Duodenal mucosa (tissue), 2 donors: Measurements from ENCODE around the gene ZFYVE9.

Source experiments
- H3K27ac ChIP-seq: one replicate; pipeline ENCODE4 v1.7.0; 2013; ENCODE audit warnings: low read depth, low read length
- H3K27me3 ChIP-seq, 2 donors: one replicate each; pipeline ENCODE4 v1.7.0; 2013; ENCODE audit warnings: low read length in 2 of 2, control low read depth in 1 of 2; ENCODE audit not compliant: insufficient read depth in 2 of 2, control insufficient read depth in 1 of 2
- H3K36me3 ChIP-seq, 2 donors: one replicate each; pipeline ENCODE4 v1.7.0; 2013; ENCODE audit warnings: low read length in 2 of 2, control low read depth in 1 of 2; ENCODE audit not compliant: insufficient read depth in 2 of 2, control insufficient read depth in 1 of 2
- H3K4me1 ChIP-seq, 2 donors: one replicate each; pipeline ENCODE4 v1.7.0; 2013; ENCODE audit warnings: low read length in 2 of 2, control low read depth in 1 of 2; ENCODE audit not compliant: insufficient read depth in 2 of 2, control insufficient read depth in 1 of 2
- H3K4me3 ChIP-seq, 2 donors: one replicate each; pipeline ENCODE4 v1.7.0; 2013; ENCODE audit warnings: low read length in 2 of 2, low read depth in 1 of 2
- H3K9ac ChIP-seq, 2 donors: one replicate each; pipeline ENCODE4 v1.7.0; 2013; ENCODE audit warnings: low read length in 2 of 2, low read depth in 1 of 2
- H3K9me3 ChIP-seq, 2 donors: one replicate each; pipeline ENCODE4 v1.7.0; 2013; ENCODE audit warnings: low read length in 2 of 2, control low read depth in 1 of 2; ENCODE audit not compliant: control insufficient read depth in 1 of 2

The ZFYVE9 gene

DNA sequence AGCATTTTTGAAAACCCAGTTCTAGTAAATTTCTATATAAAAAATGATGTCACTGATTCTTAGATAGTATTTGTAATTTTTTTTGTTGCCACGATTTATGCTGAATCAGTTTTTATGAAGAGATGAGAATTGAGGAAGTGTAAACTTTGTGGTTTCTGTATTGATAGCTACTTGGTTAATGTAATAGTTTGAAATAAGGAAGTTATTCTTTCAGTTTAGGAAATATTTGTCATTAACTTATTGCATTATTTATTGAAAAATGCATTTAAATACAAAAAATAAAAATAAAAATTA is 97.8 kb downstream of the ZFYVE9 start:
- Histone ChIP-seq H3K27me3 (no peaks in the 10 kb centered on the region), H3K9me3 (no peaks in the 10 kb centered on the region), H3K36me3 (peaks cover 0 to 3% of the 10 kb centered on the region in 2 donors), H3K4me3 (no peak overlapping the region), H3K27ac (no peak overlapping the region), H3K9ac (no peak overlapping the region), H3K4me1 (peaks cover 3 to 5% of the 10 kb centered on the region in 2 donors)

DNA sequence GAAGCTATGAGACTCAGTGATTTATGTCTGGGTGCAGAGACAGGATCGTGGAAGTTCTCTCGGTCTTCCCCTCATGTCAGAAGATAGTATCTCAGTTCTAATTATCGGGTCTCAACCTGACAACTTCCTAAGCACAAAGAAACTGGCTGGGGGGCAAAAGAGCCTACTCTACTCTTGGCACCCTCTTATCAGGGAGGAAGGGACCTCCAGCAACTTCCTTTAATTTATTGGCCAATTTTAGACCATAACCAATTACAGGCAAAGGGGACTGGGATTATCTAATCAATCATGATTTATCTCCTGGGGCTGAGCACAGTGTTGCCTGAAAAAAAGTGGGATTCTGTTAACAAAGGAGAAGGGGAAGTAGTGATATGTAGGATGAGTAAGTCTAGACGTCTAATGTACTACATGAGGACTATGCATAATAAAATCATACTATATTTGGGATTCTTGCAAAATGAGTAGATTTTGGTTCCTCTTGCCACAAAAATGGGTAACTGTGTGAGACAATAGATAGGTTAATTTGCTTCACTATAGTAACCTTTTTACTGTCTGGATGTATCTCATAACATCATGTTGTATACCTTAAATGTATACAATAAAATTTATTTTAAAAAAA is 98.8 kb downstream of the ZFYVE9 start:
- Histone ChIP-seq H3K4me3 (no peak overlapping the region), H3K4me1 (peaks cover 3 to 5% of the 10 kb centered on the region in 2 donors), H3K27me3 (no peaks in the 10 kb centered on the region), H3K9me3 (no peaks in the 10 kb centered on the region), H3K36me3 (peaks cover 0 to 3% of the 10 kb centered on the region in 2 donors), H3K27ac (no peak overlapping the region), H3K9ac (no peak overlapping the region)

DNA sequence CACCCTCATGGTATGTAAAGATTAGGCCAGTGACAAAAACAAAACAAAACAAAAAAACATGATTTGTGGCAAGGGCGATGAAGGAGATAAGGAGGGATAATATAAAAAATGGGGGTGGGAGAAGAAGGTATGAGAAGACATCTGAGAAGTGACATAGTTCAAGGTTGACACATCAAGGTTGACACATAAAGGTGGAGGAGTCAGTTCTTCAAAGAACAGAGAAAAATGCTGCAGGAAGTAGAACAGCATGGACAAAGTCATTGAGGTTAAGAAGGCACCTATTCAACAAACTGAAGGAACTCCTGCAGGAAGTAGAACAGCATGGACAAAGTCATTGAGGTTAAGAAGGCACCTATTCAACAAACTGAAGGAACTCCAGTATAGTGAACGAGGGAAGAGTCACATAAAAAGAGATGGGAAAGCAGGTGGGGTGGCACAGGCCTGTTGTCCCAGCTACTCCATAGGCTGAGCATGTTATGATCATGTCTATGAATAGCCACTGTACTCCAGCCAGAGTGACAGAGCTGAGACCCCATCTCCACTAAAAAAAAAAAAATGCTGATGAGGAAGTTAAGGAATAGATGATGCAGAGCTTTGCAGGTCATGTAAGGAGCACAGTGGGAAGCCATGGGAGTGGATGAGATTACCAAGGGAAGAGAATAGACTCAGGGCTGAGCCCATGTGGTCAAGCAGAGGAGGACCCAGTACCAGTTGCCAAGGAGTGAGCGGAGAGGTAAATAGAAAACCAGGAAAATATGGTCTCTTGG is 101.5 kb downstream of the ZFYVE9 start:
- Histone ChIP-seq H3K27ac (no peak overlapping the region), H3K9ac (no peak overlapping the region)

DNA sequence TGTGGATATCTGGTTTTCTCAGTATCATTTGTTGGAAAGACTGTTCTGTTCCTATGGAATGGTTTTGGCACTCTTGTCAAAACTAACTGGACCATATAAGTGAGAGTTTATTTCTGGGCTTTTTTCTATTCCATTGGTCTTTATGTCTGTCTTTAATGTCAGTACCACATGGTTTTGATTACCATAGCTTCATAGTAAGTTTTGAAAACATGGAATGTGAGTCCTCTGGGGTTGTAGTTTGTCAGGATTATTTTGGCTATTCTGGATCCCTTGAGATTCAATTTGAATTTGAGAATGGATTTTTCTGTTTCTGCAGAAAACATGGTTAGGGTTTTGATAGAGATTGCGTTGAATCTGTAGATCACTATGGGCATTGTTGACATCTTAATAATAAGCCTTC is 107.9 kb downstream of the ZFYVE9 start:
- no peak overlapping the region for H3K9ac ChIP-seq
- no peaks in the 10 kb centered on the region for H3K36me3 ChIP-seq
- no peaks in the 10 kb centered on the region for H3K9me3 ChIP-seq
- H3K4me1 ChIP-seq = no peaks in the 10 kb centered on the region
- no peak overlapping the region for H3K27ac ChIP-seq
- H3K27me3 ChIP-seq = no peaks in the 10 kb centered on the region
- H3K4me3 ChIP-seq = no peak overlapping the region

More for the DNA sequence above, 101.5 kb downstream of the ZFYVE9 start:
- peaks cover 3 to 5% of the 10 kb centered on the region in 2 donors for H3K4me1 ChIP-seq
- no peaks in the 10 kb centered on the region for H3K9me3 ChIP-seq
- no peaks in the 10 kb centered on the region for H3K36me3 ChIP-seq
- H3K27me3 ChIP-seq = no peaks in the 10 kb centered on the region
- no peak overlapping the region for H3K4me3 ChIP-seq

DNA sequence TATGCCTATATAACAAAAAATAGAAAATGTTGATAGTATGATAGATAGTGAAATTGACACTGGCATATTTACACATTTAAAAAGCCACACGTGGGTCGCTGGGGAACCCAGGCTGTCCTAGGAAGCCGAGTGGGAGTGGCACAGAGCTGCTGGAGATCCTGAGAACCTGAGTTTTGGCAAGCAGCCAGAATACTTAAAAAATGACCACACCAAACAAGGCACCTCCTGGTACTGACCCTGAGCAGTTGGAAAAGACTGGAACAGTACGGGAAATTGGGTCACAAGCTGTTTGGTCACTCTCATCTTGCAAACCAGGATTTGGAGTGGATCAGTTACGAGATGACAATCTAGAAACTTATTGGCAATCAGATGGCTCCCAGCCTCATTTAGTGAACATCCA is 111.5 kb downstream of the ZFYVE9 start:
- no peak overlapping the region for H3K4me3 ChIP-seq
- H3K27ac ChIP-seq = no peak overlapping the region
- H3K36me3 ChIP-seq = no peaks in the 10 kb centered on the region
- H3K9ac ChIP-seq = no peak overlapping the region
- H3K9me3 ChIP-seq = no peaks in the 10 kb centered on the region
- H3K4me1 ChIP-seq = no peaks in the 10 kb centered on the region
- no peaks in the 10 kb centered on the region for H3K27me3 ChIP-seq

DNA sequence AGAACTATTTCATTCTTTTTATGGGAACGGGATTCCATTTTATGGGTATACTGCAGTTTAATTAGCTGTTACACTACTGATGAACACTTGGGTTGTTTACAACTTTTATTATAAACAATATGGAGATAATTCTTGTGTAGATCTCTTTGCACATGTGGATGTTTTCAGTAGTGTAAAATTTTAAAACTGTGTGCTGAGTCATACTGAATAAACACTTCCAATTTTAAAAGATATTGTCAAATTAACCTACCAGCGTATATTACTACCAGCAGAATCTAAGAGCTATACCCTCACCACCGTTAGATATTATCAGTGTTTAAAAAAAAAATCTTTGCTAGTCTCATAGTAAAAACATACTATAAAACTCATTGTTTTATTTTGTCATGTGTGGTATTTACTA is 118.0 kb downstream of the ZFYVE9 start:
- H3K36me3 ChIP-seq = no peaks in the 10 kb centered on the region

DNA sequence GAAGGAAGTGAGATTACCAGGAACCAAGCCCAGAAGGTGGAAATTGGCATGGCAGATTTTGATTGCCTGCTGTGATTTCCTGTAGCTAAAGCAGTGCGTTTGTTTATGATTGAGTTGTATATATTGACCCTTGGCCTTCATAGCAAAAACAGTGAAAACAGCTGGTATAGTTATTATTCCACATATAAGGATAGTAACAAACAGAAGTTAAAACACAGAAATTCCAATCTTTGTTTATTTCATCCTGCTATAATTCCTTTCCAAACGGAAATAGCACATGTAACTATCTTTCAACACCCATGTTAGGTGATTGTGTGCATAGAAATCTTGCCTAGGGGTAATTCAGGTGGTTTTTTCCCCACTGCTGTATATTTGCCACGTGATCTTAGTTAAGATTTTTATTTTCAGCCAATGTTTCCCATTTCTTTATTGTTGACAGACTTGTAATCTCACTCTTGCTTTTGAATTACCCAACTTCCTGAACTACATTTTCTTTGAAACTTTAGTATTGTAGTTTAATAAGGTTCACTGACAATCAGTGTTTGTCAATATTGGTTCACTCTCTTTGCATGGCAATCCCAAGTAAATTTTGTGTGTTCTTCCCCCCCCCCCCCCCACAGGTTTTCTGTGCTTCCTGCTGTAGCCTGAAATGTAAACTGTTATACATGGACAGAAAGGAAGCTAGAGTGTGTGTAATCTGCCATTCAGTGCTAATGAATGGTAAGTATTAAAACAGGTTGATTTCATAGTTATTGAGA is 121.4 kb downstream of the ZFYVE9 start:
- Histone ChIP-seq H3K4me1 (peaks cover 0 to 6% of the 10 kb centered on the region in 2 donors), H3K27me3 (no peaks in the 10 kb centered on the region), H3K4me3 (no peak overlapping the region), H3K9ac (no peak overlapping the region), H3K9me3 (no peaks in the 10 kb centered on the region), H3K27ac (no peak overlapping the region), H3K36me3 (peaks cover 0 to 4% of the 10 kb centered on the region in 2 donors)

More for the DNA sequence above, 118.0 kb downstream of the ZFYVE9 start:
- no peak overlapping the region for H3K9ac ChIP-seq
- peaks cover 0 to 6% of the 10 kb centered on the region in 2 donors for H3K4me1 ChIP-seq
- H3K9me3 ChIP-seq = no peaks in the 10 kb centered on the region
- no peak overlapping the region for H3K27ac ChIP-seq
- no peak overlapping the region for H3K4me3 ChIP-seq
- H3K27me3 ChIP-seq = no peaks in the 10 kb centered on the region

DNA sequence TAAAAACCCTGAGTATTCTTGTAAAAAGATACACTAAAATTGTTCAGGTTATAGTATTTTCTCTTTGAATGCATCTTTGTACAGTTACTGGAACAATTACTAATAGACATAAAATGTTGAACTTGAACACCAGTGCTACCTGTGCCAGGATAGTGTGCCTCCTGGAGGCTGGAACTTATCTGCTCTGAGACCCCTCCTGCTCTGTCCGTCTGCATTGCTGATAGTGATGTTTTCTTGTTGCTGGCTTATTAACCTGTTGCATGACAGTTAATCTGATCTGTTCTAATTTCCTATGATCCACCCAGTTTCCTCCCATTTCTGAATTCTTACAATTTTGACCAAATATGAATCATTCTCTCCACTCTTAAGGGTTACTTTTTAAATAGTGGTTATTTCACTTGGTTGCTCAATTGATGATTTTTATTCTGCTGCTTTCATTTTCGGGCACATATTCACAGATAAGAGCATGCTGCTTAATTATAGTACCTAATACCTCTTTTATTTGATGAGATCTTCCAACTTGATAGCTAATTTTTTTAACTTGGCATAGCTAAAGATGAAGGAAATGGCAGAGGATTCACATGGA is 122.7 kb downstream of the ZFYVE9 start:
- Histone ChIP-seq H3K4me1 (peaks cover 0 to 6% of the 10 kb centered on the region in 2 donors), H3K27me3 (no peaks in the 10 kb centered on the region), H3K27ac (no peak overlapping the region), H3K4me3 (no peak overlapping the region), H3K36me3 (peaks cover 0 to 4% of the 10 kb centered on the region in 2 donors), H3K9me3 (no peaks in the 10 kb centered on the region), H3K9ac (no peak overlapping the region)

DNA sequence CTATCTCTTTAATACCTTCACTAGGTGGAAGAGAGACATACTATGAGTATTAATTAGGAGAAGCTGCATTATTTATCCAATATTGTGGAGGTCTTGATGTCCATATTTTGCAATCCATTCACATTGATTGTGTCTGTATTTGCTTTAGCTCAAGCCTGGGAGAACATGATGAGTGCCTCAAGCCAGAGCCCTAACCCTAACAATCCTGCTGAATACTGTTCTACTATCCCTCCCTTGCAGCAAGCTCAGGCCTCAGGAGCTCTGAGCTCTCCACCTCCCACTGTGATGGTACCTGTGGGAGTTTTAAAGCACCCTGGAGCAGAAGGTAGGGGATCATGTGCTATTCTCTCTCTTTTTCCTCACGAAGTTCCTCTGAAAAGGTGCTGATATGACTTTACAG is 124.6 kb downstream of the ZFYVE9 start:
- H3K4me3 ChIP-seq = no peak overlapping the region
- H3K36me3 ChIP-seq = peaks cover 0 to 4% of the 10 kb centered on the region in 2 donors
- peaks cover 0 to 6% of the 10 kb centered on the region in 2 donors for H3K4me1 ChIP-seq

DNA sequence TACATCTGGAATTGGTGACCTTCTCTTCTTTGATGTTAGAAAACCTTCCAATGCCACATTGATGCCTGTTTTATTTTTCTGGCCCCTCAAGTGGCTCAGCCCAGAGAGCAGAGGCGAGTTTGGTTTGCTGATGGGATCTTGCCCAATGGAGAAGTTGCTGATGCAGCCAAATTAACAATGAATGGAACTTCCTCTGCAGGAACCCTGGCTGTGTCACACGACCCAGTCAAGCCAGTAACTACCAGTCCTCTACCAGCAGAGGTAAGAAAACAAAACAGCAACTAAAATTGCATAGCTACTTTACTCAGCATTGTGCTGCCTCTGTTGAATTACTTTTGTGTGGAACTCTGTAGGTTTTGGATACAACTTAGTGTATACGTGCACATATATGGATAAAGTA is 126.5 kb downstream of the ZFYVE9 start:
- Histone ChIP-seq H3K27me3 (no peaks in the 10 kb centered on the region), H3K9ac (no peak overlapping the region), H3K4me1 (peaks cover 0 to under 1% of the 10 kb centered on the region in 2 donors), H3K4me3 (no peak overlapping the region), H3K27ac (no peak overlapping the region), H3K36me3 (peaks cover 0 to 4% of the 10 kb centered on the region in 2 donors), H3K9me3 (no peaks in the 10 kb centered on the region)

More for the DNA sequence above, 124.6 kb downstream of the ZFYVE9 start:
- H3K27ac ChIP-seq = no peak overlapping the region
- no peaks in the 10 kb centered on the region for H3K27me3 ChIP-seq
- H3K9ac ChIP-seq = no peak overlapping the region
- H3K9me3 ChIP-seq = no peaks in the 10 kb centered on the region
